GM12872 (cell line): ENCODE measurements around the gene SYT2.

ENCODE experiments used
- CTCF ChIP-seq: IDR thresholded peaks from 3 replicates; pipeline ENCODE4 v1.5.1; 2011; ENCODE audit warnings: low read depth, mild to moderate bottlenecking, low read length, moderate library complexity; ENCODE audit not compliant: insufficient read depth

The SYT2 gene

GRCh38 chr1:202624781-202625108, 85.5 kb downstream of the SYT2 start:
- TF ChIP-seq CTCF: no peak

GRCh38 chr1:202624088-202624780, 86.0 kb downstream of the SYT2 start:
- TF ChIP-seq CTCF: no peak

GRCh38 chr1:202623075-202623474, 87.2 kb downstream of the SYT2 start:
- TF ChIP-seq CTCF: no peak

- no peak for TF ChIP-seq CTCF
Observed at GRCh38 chr1:202622388-202622787, 87.9 kb downstream of the SYT2 start.

GRCh38 chr1:202621446-202621845, 88.8 kb downstream of the SYT2 start:
- TF ChIP-seq CTCF: no peak

GRCh38 chr1:202619505-202619904, 90.7 kb downstream of the SYT2 start:
- no peak for TF ChIP-seq CTCF

- no peak for TF ChIP-seq CTCF
Observed at GRCh38 chr1:202616355-202616915, 93.8 kb downstream of the SYT2 start.
